GM18511 (cell line): ENCODE measurements around the gene NEK6.
"Not testable (repeated sequence)": the region's sequence is repeated elsewhere in the genome, so short reads cannot be mapped to it uniquely, and the experiment has no call there.

ENCODE experiments used
- ATAC-seq: cut with Tn5 transposase; IDR thresholded peaks from one replicate; pipeline ENCODE4 v1.9.1; 2021; ENCODE audit warnings: mild to moderate bottlenecking, moderate library complexity; ENCODE audit not compliant: unreplicated experiment

NEK6 gene

DNA sequence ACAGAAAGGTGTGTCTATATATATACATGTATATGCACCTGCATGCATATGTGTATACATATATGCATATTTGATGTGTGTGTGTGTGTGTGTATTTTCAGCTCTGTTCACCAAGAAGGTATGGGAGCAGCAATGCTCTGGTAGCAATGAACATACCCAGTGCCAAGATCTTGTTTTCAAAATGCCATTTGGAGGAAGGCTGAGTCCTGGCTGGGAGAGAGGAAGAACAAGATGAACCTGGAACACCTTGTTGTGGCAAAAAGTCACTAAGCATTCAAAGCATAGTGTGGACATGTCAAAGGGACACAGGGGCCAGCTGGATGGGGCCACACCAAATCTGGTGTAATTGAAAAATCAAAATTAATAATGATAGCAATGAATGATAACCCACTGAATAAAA, 31.8 kb upstream of the NEK6 start:
- no peak for ATAC-seq

DNA sequence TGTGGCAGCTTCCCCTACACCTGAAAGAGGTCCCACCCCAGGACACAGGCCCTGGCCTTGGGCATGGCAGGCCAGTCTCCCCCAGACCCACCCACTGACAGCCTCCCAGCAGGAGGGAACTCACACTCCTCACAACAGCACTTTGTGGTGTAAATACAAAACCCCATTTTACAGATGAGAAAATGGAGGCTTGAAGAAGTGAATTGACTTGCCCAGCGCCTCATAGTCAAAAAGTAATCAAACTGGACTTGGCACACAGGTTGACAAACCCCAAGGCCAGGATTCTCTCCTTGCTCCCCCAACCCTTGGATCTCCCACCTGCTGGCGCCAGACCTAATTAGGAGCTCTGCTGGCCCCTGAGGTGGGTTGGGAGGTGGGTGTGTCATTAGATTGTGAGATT, 29.2 kb upstream of the NEK6 start:
- no peak for ATAC-seq

DNA sequence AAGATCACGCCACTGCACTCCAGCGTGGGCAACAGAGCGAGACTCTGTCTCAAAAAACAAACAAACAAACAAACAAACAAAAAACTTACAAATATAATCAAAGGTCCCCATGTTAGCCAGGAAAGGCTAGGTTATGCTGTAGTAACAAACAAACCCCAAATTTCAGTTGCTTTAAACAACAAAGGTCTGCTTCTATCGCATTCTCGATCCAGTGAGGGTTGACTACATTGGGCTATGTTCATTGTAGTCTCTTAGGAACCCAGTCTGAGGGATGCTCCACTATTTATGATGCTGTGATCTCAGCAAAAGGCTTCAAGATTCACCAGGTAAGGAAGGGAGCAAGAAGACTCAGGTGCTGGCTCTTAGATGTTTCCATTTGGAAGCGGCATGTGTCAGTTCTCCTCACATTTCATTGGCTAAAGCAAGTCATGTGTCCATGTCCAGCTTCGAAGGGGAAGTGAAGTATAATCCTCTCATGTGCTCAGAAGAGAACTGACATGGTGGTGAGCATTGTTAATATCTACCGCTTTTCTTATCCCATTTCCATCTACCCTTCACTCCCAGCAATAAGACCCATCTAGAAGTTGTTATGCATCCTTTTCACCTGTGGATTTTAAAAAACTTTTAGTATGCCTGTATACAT, 26.5 kb upstream of the NEK6 start:
- no peak for ATAC-seq

DNA sequence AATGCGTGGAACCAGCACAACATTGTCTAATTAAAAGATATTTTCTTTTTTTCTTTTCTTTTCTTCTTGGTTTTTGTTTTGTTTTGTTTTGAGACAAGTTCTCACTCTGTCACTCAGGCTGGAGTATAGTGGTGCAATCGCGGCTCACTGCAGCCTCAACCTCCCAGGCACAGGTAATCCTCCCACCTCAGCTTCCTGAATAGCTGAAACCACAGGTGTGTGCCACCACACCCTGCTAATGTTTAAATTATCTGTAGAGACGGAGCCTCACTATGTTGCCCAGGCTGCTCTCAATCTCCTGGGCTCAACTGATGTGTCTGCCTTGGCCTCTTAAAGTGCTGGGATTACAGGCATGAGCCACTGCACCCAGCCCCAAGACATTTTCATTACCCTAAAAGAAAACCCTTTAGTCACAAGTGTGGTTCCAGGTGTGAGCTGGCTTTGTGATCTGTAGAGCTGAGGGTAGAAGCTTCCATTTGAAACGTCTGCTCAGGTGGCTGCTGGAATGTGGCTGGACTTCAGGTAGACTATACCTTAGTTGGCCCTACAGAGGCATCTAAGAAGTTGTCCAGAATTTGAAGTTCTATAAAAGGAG, 19.1 kb upstream of the NEK6 start:
- peak; percentile 27 for ATAC-seq

DNA sequence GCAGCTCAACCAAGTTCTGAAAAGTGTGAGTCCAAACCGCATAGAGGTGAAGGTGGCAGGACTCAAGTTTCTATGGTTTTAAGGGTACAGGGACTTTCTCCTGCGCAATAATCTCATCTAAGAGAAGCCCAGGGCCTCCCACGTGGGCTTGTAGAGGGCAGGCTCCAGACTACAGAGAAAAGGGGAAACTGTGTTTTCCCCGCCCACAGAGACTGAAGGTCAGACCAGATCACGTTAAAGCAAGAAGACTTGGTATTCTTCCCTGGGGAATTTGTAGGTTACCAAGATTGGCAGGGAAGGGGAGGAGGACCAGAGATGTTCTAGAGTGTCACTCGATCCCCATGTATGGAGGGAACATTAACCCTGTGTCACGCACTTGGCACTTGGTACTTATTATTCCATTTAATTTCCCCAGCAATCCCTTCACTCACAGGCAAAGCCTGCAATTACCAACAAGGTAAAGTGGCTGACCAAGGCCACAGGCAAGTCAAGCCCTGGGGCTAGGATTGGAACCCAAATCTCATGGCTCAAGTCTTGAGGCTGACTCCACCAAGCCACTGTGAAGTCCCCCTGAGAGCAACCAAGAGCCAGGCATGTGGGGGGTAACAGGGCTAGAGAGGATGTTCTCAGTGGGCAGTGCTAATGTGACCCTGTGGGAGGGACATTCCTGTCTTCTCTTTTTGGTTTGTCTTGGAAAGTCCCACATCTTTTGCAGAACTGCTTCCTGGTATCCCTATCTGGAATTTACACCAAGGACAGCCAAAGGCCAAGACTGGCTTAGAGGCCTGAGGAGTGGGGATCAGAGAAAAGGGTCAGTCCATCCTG, 18.3 kb upstream of the NEK6 start:
- ATAC-seq, result peak; percentile 89

DNA sequence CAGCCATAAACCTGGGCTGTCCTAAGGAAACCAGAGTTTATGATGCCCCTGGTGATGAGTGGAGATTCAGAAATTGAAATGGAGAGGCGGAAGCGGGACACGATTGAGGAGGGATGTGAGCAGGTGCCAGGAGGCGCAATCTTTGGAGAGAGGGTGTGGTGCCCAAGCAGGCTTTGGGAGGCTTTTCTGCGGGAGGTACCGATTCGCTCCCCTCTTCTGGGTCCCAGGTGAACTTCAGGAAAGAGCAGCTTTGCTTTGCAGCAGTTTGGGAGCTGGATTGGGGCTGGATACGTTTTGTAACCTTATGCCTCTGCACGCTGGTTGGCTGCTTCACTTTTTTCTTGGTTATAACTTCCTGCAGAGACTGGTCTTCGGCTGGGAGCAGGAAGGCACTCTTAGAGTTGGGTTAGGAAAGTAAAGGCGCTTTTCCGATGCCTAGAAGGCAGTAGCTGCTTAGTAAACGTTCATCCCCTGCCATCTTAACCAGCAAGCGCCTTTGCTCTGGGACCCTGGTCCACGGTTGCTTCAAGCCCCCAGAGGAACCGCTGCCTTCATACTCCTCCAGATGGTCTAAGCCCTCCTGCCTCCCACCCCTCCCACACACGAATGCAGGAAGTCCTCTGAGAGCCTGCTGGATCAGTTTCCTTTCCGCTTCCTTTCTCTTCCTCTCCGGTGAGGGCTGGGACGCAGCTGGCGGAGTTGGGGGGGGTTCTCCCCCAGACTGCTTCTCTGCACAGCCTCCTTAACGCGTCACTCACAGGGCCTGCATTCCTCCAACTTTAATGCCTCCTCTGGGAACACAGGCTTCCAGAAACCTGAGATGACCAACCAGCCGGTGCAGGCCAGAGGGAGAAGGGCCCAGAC, 15.2 kb upstream of the NEK6 start:
- ATAC-seq, result no peak

DNA sequence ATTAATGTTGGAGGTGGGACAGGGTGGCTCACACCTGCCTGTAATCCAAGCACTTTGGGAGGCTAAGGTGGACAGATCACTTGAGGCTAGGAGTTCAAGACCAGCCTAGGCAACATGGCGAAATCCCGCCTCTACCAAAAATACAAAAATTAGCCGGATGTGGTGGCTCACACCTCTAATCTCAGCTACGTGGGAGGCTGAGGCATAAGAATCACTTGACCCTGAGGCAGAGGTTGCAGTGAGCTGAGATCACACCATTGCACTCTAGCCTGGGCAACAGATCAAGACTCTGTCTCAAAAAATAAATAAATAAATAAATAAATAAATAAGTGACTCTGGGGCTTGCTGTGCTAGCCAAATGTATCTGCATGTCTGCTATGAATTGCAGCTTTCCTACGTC, 10.4 kb upstream of the NEK6 start:
- ATAC-seq, result not testable (repeated sequence)

DNA sequence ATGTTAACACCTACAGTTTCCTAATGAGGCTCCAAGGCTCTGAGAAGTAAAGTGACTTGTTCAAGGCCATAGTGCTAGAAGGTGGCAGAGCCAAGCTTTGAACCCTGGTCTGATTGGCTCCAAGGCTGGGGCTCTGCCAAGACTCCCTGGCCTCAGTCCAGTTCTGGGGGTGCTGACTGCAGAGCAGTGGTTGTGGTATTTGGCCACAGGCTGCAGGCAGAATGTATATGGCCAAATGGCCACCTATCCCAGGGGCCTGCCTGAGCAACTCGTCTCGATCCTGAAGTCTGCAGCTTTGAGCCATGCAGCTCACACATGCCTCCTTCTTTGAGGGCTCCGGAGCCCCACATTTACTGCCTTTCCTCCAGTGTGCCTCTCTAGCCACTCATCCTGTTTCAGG, 9.7 kb upstream of the NEK6 start:
- no peak for ATAC-seq

DNA sequence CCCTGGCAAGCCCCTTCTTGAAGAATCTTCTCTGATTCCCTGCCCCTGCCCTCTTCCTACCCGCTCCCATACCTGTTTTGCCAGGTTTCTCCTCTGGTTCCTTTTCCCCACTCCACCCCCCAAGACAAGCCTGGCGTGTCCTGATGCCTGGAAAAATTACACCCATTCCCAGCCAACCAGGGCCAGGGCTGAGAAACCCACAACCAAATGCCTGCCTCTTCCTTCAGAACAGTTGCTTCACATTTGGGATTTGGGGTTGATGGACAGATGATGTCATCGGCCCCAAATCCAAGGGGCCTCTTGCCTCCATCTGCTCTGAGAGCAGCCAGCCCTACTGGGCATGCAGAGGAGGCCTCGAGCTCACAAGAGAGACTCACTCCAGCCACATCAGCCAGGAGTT, 8.8 kb upstream of the NEK6 start:
- no peak for ATAC-seq

DNA sequence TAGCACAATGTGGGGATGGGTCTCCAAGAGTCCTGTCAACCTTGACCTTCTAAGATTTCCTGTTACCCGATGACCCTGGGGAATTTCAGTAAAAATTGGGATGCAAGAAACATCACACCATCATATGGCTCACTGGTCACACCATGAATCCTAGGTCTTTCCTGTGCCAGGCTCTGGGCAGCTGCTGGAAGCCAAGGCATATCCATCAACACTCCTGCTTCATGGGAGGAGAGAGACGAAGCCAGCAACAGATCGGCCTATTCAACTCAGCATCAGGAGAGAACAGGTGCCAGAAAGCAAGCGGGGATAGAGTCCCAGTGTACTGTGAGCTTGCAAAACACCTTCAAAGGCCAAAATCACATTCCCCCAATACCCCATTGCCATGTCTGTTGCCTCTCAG, 6.5 kb upstream of the NEK6 start:
- ATAC-seq, result no peak

DNA sequence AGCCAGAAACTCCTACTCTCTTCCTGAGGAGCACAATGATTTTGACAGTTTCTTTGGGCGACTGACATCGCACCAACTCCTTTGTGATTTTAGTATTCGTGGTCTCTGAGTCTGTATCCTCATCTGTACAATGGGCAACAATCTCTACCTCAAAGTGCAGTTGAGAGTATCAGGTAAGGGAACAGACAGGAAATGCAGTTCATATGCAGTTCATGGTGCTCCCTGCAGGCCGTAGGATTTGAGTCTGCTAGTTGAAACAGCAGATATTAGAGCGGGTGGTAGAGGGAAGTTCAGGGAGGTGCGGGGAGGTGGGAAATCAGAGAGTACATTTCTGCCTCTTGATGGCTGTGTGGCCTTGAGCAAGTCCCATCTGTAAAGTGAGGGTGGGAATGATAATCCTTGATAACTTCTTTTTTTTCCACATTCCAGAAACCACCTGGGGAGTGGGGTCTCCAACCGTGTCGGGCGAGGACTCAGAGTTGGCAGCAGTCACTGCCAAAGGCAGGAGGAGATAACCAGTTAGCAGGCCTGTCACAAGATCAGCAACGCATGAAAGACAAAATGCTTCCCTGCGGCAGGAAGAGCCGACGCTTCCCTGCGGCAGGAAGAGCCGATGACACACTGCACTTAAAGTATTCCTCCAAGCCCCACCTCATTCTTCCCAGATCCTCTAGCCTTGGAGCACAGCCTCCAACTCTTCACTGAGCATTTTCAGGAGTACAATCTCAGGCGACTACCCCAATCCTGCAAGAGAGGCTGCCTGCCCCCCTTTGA, 6.0 kb upstream of the NEK6 start:
- no peak for ATAC-seq

DNA sequence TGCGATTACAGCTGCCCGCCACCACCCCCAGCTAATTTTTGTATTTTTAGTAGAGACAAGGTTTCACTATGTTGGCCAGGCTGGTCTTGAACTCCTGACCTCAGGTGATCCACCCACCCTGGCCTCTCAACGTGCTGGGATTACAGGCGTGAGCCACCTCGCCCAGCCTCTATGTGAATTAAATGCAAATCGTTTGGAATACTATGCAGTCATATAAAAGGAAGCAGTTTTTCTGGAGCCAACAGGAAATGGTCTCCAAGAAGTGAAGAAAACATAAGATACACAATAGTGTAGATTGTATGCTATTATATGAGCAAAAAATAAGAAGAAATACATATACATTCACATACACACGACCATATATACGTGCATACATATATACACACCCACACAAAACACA, 4.9 kb upstream of the NEK6 start:
- ATAC-seq, result not testable (repeated sequence)

DNA sequence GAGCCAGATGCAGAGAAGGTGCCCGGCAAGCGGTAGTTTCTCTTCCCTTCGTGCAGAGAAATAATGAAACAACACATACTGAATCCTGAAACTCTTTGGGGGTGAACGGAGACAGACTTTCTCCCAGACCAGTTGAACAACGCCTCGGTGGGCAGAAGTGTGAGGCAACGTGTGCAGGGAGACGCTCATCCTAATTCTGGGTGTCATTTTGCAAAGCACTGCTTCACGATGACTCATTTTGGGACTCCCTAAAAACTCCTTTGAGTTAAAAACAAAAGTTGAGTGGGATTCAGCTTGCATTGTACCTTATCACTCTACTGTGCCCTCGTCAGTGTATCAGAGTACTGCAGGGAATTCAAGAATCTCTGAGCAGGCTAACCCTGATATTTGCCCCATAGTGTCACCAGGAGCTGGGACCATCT, 3.5 kb upstream of the NEK6 start:
- peak; percentile 75 for ATAC-seq

DNA sequence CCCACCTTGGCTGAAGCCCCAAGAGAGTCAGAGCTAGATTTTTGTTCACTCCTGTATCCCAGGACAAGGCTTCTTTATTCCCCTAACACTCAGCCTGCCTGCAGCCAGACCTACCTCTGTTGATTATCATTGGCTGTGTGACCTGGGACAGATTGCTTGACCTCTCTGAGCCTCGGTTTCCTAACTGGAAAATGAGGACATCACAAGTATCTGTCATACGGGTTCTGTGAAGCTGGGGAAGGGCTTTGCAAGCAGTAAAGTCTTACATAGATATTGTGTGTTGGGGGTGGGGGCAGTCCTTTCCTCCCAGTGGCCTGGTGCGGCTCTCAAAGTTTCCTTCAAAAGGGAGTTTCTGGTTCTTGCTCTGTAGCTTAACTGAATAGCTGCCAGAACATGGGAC, 2.5 kb upstream of the NEK6 start:
- ATAC-seq, result no peak

DNA sequence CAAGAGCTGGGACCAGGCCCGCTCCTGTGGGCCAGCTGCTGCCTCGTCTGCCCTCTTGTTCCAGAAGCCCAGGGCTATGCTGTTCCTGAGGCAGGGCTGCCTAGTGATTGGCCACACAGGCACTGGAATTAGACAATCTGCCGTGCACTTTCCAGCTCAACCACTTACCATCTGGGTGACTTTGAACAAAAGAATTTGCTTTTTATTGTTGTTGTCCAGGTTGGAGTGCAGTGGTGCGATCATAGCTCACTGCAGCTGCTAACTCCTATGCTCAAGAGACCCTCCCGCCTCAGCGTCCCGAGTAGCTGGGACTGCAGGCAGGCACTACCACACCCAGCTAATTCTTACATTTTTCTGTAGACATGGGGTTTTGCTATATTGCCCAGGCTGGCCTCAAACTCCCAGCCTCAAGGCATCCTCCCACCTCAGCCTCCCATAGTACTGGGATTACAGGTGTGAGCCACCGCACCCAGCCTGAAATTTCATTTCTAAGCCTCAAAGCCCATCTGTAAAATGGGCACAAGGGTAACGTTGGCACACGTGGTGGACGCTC, 1.2 kb upstream of the NEK6 start:
- no peak for ATAC-seq

DNA sequence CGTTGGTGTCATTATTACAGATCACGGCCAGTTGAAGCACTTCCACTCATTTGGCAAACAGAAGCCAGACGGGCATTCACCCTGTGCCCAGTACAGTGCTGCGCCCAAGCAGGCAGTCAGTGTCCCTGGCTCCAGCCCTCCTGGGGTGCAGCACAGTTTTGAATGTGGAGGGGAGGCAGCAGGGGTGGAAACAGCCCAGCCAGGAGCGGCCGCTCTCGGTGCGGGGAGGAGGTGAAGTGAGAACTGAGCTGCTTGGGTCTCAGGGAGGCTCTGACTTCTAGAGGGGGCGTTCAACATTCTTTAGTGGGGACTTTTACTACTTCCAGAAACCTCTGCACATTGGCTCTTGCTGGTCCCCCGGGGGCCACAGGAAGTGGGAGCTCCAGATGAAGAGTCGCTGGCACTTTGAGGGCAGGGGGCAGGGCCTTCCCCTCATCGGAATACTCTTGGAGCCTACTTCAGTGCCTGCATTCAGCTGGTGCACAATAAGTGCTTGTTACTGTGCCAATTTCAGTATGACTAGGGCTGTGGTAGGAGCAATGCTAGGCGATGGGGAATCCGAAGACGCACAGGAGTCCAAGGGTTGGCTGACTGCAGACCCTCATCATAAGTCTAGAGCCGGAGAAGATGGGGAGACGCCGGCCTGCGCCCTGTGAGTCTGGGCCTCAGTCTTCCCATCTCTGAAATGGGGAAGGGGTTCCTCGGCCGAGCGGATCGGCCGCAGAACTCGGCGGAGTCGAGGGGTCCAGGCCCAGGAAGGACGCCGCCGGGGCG, 492 bp upstream of the NEK6 start:
- no peak for ATAC-seq

DNA sequence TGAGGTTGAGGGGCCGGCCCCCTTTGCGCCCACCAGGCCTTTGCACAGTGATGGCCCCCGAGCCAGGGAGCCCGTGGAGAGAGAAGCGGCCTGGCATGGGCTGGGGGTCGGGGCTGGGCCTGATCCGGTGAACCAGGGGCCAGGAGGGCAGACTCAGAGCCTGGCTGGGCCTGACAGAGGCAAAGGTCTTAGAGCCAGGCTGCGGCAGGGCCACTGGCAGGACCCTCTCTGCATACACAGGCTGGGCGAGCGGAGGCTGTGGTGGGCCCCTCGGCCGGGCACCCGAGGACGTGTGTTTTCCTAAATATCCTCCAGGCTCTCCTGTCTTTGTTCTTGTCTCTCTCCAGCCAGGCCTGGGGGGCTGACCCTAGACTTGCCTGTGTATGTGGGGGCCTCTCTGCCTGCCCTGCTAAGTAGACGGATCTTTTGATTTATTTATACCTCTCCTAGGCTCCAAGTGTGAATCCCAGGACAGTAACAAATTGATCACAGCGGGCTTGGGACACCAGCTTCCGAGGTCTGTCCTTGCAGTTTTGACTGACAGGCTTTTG, 933 bp downstream of the NEK6 start:
- ATAC-seq, result no peak

DNA sequence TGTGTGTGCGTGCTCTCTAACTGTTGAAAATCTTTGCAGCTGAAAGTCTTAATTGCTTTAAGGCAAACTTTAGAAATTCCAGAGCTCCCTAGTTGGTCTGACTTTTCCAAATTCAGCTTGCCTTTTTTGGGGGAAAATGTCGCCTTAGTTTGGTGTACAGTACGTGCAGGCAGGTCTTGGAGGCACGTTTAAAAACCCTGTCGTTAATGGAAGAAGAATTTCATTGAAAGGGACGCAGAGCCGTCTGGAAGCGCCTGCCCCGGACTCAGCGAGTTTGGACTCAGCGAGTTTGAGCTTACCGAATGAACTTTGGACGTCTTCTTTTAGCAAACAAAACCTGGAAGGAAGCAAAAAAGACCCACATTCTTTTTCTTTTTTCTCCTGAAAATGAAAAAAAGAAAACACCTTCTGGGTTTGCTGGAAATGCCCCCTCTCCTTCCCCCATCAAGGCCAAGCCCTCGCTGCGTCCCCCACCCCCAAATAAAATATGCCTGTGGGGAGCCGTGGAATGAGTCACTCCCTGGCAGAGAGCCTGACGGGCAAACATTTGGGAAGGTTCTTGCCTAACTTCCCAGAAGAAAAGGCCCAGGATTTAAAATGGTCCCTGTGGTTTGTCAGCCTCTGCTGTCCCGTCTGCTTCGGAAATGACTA, 1.5 kb downstream of the NEK6 start:
- ATAC-seq, result no peak
